HepG2 (cell line): Measurements from ENCODE around the gene NEURL1B. TPM values are rescaled to one million over a fixed set of nuclear protein-coding genes. Genes with fewer than 3 reads are reported as not detected.

Experiments used
- ATAC-seq: fragments of 200-7000 bp; cut with Tn5 transposase; 3 replicates; pipeline ENCODE4 v1.9.1; 2020; ENCODE audit warnings: mild to moderate bottlenecking, moderate library complexity
- BruUV-seq: library from RNA; stranded (reverse); fragments of 400-500 nt; replicated peaks from 2 replicates; lab custom pipeline; 2021; lab: Mats Ljungman, UMichigan
- CTCF ChIA-PET: fragments of 300-600 bp; formaldehyde crosslinking; extraction: SDS; loops from one replicate; lab custom pipeline; 2021; ENCODE audit warnings: low total read pairs, inconsistent platforms, low intra/inter-chr PET ratio; lab: Yijun Ruan, JAX
- POLR2A ChIA-PET: fragments of 350-600 bp; sonication (Branson Sonifier 250); formaldehyde crosslinking; loops from one replicate; lab custom pipeline; 2020; ENCODE audit warnings: antibody characterized with exemption, inconsistent platforms; lab: Yijun Ruan, JAX
- DNase-seq: peaks from one replicate; pipeline ENCODE4 v3.0.0-alpha.2; 2015; ENCODE audit warnings: low spot score
- FAIRE-seq: peaks from 3 replicates; lab custom pipeline; 2011; peaks lifted over from hg19 to GRCh38; lab: Jason Lieb, UNC
- H2AFZ ChIP-seq: one replicate; pipeline ENCODE4 v1.6.1; 2011; ENCODE audit warnings: low read length, inconsistent platforms
- H3K27ac ChIP-seq: fragments of 300-600 bp; 3 replicates; pipeline ENCODE4 v1.8.0; 2011; ENCODE audit warnings: mixed run types, mild to moderate bottlenecking, mixed read lengths, low read length, inconsistent platforms; ENCODE audit not compliant: insufficient read depth; ENCODE audit errors: extremely low read length
- H3K27me3 ChIP-seq, 2 experiments: fragments of 200-600 bp in 1 of 2; 2 replicates in 1 of 2; 3 replicates in 1 of 2; pipeline versions ENCODE4 v1.6.0 to v1.8.0; 2011; ENCODE audit warnings: low read length in 2 of 2, mild to moderate bottlenecking in 2 of 2, moderate library complexity in 2 of 2, inconsistent platforms in 1 of 2; ENCODE audit not compliant: insufficient read depth in 2 of 2, control insufficient read depth in 1 of 2
- H3K36me3 ChIP-seq, 2 experiments: fragments of 200-600 bp in 1 of 2; replicated peaks in 1 of 2; 2 replicates in 1 of 2; 3 replicates in 1 of 2; pipeline versions ENCODE4 v1.5.1 to v1.8.0; 2011; ENCODE audit warnings: low read length in 2 of 2, inconsistent platforms in 1 of 2; ENCODE audit not compliant: insufficient read depth in 2 of 2, control insufficient read depth in 1 of 2
- H3K4me1 ChIP-seq: 2 replicates; pipeline ENCODE4 v1.5.1; 2012; ENCODE audit warnings: low read length, inconsistent platforms; ENCODE audit not compliant: insufficient read depth
- H3K4me2 ChIP-seq: 2 replicates; pipeline ENCODE4 v1.6.0; 2011; ENCODE audit warnings: low read depth, low read length, inconsistent platforms
- H3K4me3 ChIP-seq, 3 experiments: fragments of 200-600 bp in 1 of 3; sonication (generic), shearing (Covaris generic) in 1 of 3; replicated peaks in 1 of 3; 2 replicates each; pipeline ENCODE4 v1.5.1; 2011 to 2016; ENCODE audit warnings: low read length in 3 of 3, inconsistent platforms in 2 of 3, low read depth in 2 of 3, mild to moderate bottlenecking in 2 of 3, control low read depth in 1 of 3, mixed read lengths in 1 of 3; ENCODE audit not compliant: insufficient read depth in 1 of 3
- H3K79me2 ChIP-seq: one replicate; pipeline ENCODE4 v1.6.1; 2011; ENCODE audit warnings: low read length, inconsistent platforms; ENCODE audit not compliant: insufficient read depth
- H3K9ac ChIP-seq: 2 replicates; pipeline ENCODE4 v1.6.0; 2011; ENCODE audit warnings: mild to moderate bottlenecking, low read depth, low read length, inconsistent platforms; ENCODE audit not compliant: insufficient read depth
- H3K9me3 ChIP-seq: 2 replicates; pipeline ENCODE4 v1.5.1; 2012; ENCODE audit warnings: mild to moderate bottlenecking, low read length
- H4K20me1 ChIP-seq: 2 replicates; pipeline ENCODE4 v1.6.0; 2011; ENCODE audit warnings: inconsistent platforms, mild to moderate bottlenecking, low read length, moderate library complexity; ENCODE audit not compliant: insufficient read depth
- ADNP ChIP-seq: sonication (generic); formaldehyde crosslinking; IDR thresholded peaks from 2 replicates; pipeline ENCODE4 v1.4.0; 2020; ENCODE audit warnings: missing genetic modification reagents
- ASH2L ChIP-seq: fragments of 300-600, 200-600 bp; sonication (generic); IDR thresholded peaks from 2 replicates; pipeline ENCODE4 v1.7.0; 2017; ENCODE audit warnings: low read depth, mild to moderate bottlenecking, moderate library complexity, mixed read lengths, low read length; ENCODE audit not compliant: insufficient read length
- CEBPG ChIP-seq: IDR thresholded peaks from 2 replicates; pipeline ENCODE4 v1.6.1; 2016
- ERF ChIP-seq: IDR thresholded peaks from 2 replicates; pipeline ENCODE4 v1.6.1; 2018; ENCODE audit warnings: missing biosample characterization, missing genetic modification reagents
- GFI1 ChIP-seq: sonication (generic); formaldehyde crosslinking; IDR thresholded peaks from 2 replicates; pipeline ENCODE4 v1.5.0; 2020; ENCODE audit warnings: missing genetic modification reagents, mild to moderate bottlenecking, borderline replicate concordance
- GLI4 ChIP-seq: sonication (generic); formaldehyde crosslinking; IDR thresholded peaks from 2 replicates; pipeline ENCODE4 v1.5.1; 2020; ENCODE audit warnings: missing genetic modification reagents, mild to moderate bottlenecking, moderate library complexity, borderline replicate concordance
- HNRNPL ChIP-seq: fragments of 200-400 bp; formaldehyde crosslinking; IDR thresholded peaks from 2 replicates; pipeline ENCODE4 v1.6.1; 2017; ENCODE audit warnings: mild to moderate bottlenecking, low read depth, low read length
- MED1 ChIP-seq: sonication (generic); formaldehyde crosslinking; IDR thresholded peaks from 2 replicates; pipeline ENCODE4 v1.4.0; 2020; ENCODE audit warnings: missing genetic modification reagents
- MED8 ChIP-seq: sonication (generic); formaldehyde crosslinking; IDR thresholded peaks from 2 replicates; pipeline ENCODE4 v1.8.1; 2023; ENCODE audit warnings: mild to moderate bottlenecking, missing genetic modification reagents; ENCODE audit not compliant: insufficient replicate concordance
- MTA1 ChIP-seq: sonication (generic); formaldehyde crosslinking; IDR thresholded peaks from 2 replicates; pipeline ENCODE4 v1.4.0; 2020; ENCODE audit warnings: missing genetic modification reagents, mild to moderate bottlenecking, borderline replicate concordance
- PHF20 ChIP-seq: sonication (generic); formaldehyde crosslinking; IDR thresholded peaks from 2 replicates; pipeline ENCODE4 v1.5.0; 2020; ENCODE audit warnings: mild to moderate bottlenecking, missing genetic modification reagents
- PRDM10 ChIP-seq: sonication (generic); formaldehyde crosslinking; IDR thresholded peaks from 2 replicates; pipeline ENCODE4 v1.4.0; 2020; ENCODE audit warnings: low read depth, missing genetic modification reagents
- RAD51 ChIP-seq: fragments of 450-650 bp; IDR thresholded peaks from 2 replicates; pipeline ENCODE4 v1.6.1; 2016; ENCODE audit warnings: borderline replicate concordance
- SP5 ChIP-seq: IDR thresholded peaks from 2 replicates; pipeline ENCODE4 v1.6.1; 2016; ENCODE audit warnings: low read depth, borderline replicate concordance
- ZNF101 ChIP-seq: sonication (generic); formaldehyde crosslinking; IDR thresholded peaks from 2 replicates; pipeline ENCODE4 v1.4.0; 2020; ENCODE audit warnings: mild to moderate bottlenecking, low read depth, missing genetic modification reagents, borderline replicate concordance
- ZNF430 ChIP-seq: sonication (generic); formaldehyde crosslinking; IDR thresholded peaks from 2 replicates; pipeline ENCODE4 v1.9.0; 2021; ENCODE audit warnings: mild to moderate bottlenecking, missing genetic modification reagents
- ZNF468 ChIP-seq: sonication (generic); formaldehyde crosslinking; IDR thresholded peaks from 2 replicates; pipeline ENCODE4 v1.8.0; 2022; ENCODE audit warnings: mild to moderate bottlenecking, moderate library complexity, missing genetic modification reagents
- ZNF652 ChIP-seq: IDR thresholded peaks from 2 replicates; pipeline ENCODE4 v1.6.1; 2016; ENCODE audit warnings: low read depth, borderline replicate concordance
- WGBS: methylation state at CpG from one replicate; pipeline ENCODE4 v1.1.6; 2017; ENCODE audit warnings: low lambda C conversion rate; 5-methylcytosine and 5-hydroxymethylcytosine counted together
- in situ Hi-C: cut with HindIII; loops from 2 replicates; pipeline ENCODE4 v1.10.0; 2017; ENCODE audit warnings: low pct_unique_long_range_greater_than_20kb; ENCODE audit not compliant: extremely low pct_ligation_motif_present
- intact Hi-C: fragments of 100-400 bp; cut with micrococcal nuclease; formaldehyde crosslinking; loops from one replicate; pipeline ENCODE4 v1.10.0; 2022; ENCODE audit not compliant: unreplicated experiment
- polyA plus RNA-seq, 8 experiments: library from polyadenylated mRNA; depleted of rRNA in 3 of 8; stranded (reverse) in 7 of 8; unstranded in 1 of 8; fragments of >200 nt; fragmentation: Illumina TruSeq in 4 of 8; extraction: Trizol in 4 of 8; gene quantifications; 2 replicates each; pipeline versions ENCODE4 v1.2.1 to v1.2.3, GENCODE V29; 2011 to 2016; ENCODE audit warnings: low read depth in 4 of 8, missing spikeins in 1 of 8, mixed read lengths in 1 of 8; ENCODE audit not compliant: insufficient read depth in 1 of 8
- total RNA-seq, 5 experiments: library from RNA; depleted of rRNA; stranded (reverse); fragments of >200 nt; fragmentation: Illumina TruSeq; extraction: Trizol; gene quantifications; 2 replicates each; pipeline ENCODE4 v1.2.3, GENCODE V29; 2016; ENCODE audit warnings: low read depth in 1 of 5

Gene NEURL1B
- total and polyA plus RNA-seq, 2 of the 13 experiments (the other 11 are each of a cell fraction or from before 2014, with no cell fraction given): 0.09 to 0.13 TPM

GRCh38 chr5:172714491-172715420 lies 73.7 kb downstream of the NEURL1B start:
- BruUV-seq: no TSS peak
- H3K9ac ChIP-seq: peak overlapping the region; percentile 46; the same call in 1 of the 2 replicates
- ATAC-seq: peak; percentile 83
- 6% methylated on average over 6 of the region's 15 CpGs for WGBS
- H3K27me3 ChIP-seq: no peaks in the 10 kb centered on the region
- H4K20me1 ChIP-seq: no peaks in the 10 kb centered on the region
- in situ Hi-C loops: loop anchor here (25.0 kb wide), 1 partner anchor 423 kb away; the partner anchor contains the start of gene BNIP1
- ChIA-PET POLR2A (interaction anchor here (0.7 to 1.8 kb wide), 32 partner anchors 10 to 615 kb away, joined by 3 to 71 read pairs (median 4); partner anchors contain the start of genes ATP6V0E1, DUSP1, RPL26L1 and STC2), CTCF (interaction anchor here (0.7 to 6.7 kb wide), 6 partner anchors 58 to 236 kb away, joined by 3 to 66 read pairs (median 4); no protein-coding TSS in a partner anchor)
- H3K36me3 ChIP-seq: no peaks in the 10 kb centered on the region
- peaks cover 51% of the 10 kb centered on the region for H3K4me1 ChIP-seq
- peak; percentile 91 for DNase-seq
- peak; percentile 66 for FAIRE-seq
- H2AFZ ChIP-seq: no peak overlapping the region
- H3K9me3 ChIP-seq: no peaks in the 10 kb centered on the region
- peak overlapping the region in 2 of 3 experiments; percentile 15 to 49; a peak in 4 of 6 replicates for H3K4me3 ChIP-seq
- H3K4me2 ChIP-seq: peak overlapping the region; percentile 77
- H3K79me2 ChIP-seq: no peaks in the 10 kb centered on the region
- intact Hi-C loops: loop anchor here (10.0 kb wide), 1 partner anchor 430 kb away; the partner anchor contains the start of gene BNIP1
- peak overlapping the region; percentile 66 for H3K27ac ChIP-seq
- TF ChIP-seq ZNF468 (CRISPR knock-in tag) (no peak), ASH2L (peak; percentile 32), ZNF430 (no peak), ZNF101 (no peak), RAD51 (peak; percentile 32; the same call in 1 of the 2 replicates), MED1 (peak; percentile 98), HNRNPL (peak; percentile 92), SP5 (0 out of 2 replicates have a peak, but pooled peaks have one; percentile 34), GFI1 (peak; percentile 46; the same call in 1 of the 2 replicates), MED8 (no peak), ZNF652 (CRISPR knock-in tag) (no peak; the same call in 1 of the 2 replicates), ADNP (CRISPR knock-in tag) (no peak), CEBPG (CRISPR knock-in tag) (peak; percentile 15; the same call in 1 of the 2 replicates), GLI4 (CRISPR knock-in tag) (peak; percentile 65; the same call in 1 of the 2 replicates), ERF (CRISPR knock-in tag) (peak; percentile 91), MTA1 (CRISPR knock-in tag) (peak; percentile 83; the same call in 1 of the 2 replicates), PHF20 (CRISPR knock-in tag) (peak; percentile 74), PRDM10 (CRISPR knock-in tag) (peak; percentile 44; the same call in 1 of the 2 replicates)
